GM12875 (cell line): ENCODE data around the gene DISC1.

Source experiments
- H3K4me3 ChIP-seq: one replicate; pipeline ENCODE4 v1.5.1; 2011; ENCODE audit warnings: low read depth, low read length, control low read depth
- CTCF ChIP-seq: IDR thresholded peaks from 2 replicates; pipeline ENCODE4 v1.5.1; 2011; ENCODE audit warnings: low read depth, mild to moderate bottlenecking, control low read depth, inconsistent platforms, low read length, moderate library complexity, borderline replicate concordance; ENCODE audit not compliant: insufficient read depth

DISC1 gene

GRCh38 chr1:231949277-231950091 is 322.9 kb downstream of the DISC1 start:
- no peak for TF ChIP-seq CTCF

GRCh38 chr1:231950331-231951128 is 323.9 kb downstream of the DISC1 start:
- no peak for TF ChIP-seq CTCF
- H3K4me3 ChIP-seq, result no peak overlapping the region

More at GRCh38 chr1:231949277-231950091, 322.9 kb downstream of the DISC1 start:
- no peak overlapping the region for H3K4me3 ChIP-seq

GRCh38 chr1:231951374-231951773 is 324.8 kb downstream of the DISC1 start:
- TF ChIP-seq CTCF, result no peak
- H3K4me3 ChIP-seq, result no peak overlapping the region

- TF ChIP-seq CTCF, result no peak
- no peak overlapping the region for H3K4me3 ChIP-seq
Measured at GRCh38 chr1:231952154-231952553, 325.6 kb downstream of the DISC1 start.

- TF ChIP-seq CTCF, result no peak
- H3K4me3 ChIP-seq, result no peak overlapping the region
Measured at GRCh38 chr1:231953660-231954059, 327.1 kb downstream of the DISC1 start.

- no peak overlapping the region for H3K4me3 ChIP-seq
- TF ChIP-seq CTCF, result no peak
Measured at GRCh38 chr1:231954751-231955150, 328.2 kb downstream of the DISC1 start.
